ENCODE measurements around the gene AGRP. TPM values are rescaled to one million over a fixed set of nuclear protein-coding genes. Genes with fewer than 3 reads are reported as not detected.

AGRP gene
- polyA plus RNA-seq, 1 donor (not counting 4 experiments of a cell fraction or from before 2014, with no cell fraction given), result not detected

DNA sequence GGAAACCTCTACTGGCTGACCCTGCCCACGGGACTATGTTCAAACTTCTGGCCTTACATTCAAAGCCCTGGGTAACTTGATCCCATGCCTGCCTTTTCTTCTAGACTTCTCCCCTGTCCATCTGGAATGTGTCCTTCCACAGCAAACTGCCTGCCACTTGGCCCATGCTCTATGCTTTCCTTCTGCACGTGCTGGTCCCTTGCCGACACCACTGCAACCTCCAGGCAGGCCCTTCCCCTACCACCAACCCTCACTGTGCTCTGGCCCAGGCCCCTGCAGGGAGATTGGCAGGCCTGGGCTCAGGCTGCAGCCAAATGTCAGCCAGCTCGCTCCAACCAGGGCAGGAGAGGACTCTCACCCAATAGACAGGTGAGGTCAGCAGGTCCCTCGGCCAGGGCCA is 41.4 kb downstream of the AGRP start:
- Histone ChIP-seq H3K9me1 (ENCODE audit: control insufficient read depth, extremely low read depth, insufficient read depth, low read length) (no peaks in the 10 kb centered on the region), H3K27ac (ENCODE audit: control insufficient read depth, insufficient read depth, low read length) (no peak overlapping the region), H2AFZ (ENCODE audit: control insufficient read depth, low read length) (no peak overlapping the region), H3K4me3 (ENCODE audit: control insufficient read depth in 2 of 3, extremely low read depth in 1 of 3, insufficient read depth in 2 of 3, low read depth in 1 of 3, low read length in 3 of 3) (no peak overlapping the region), H3K4me1 (ENCODE audit: control insufficient read depth, extremely low read depth, insufficient read depth, low read length) (no peaks in the 10 kb centered on the region), H3K9me3 (ENCODE audit: control insufficient read depth, low read depth, low read length) (no peaks in the 10 kb centered on the region), H3K4me2 (ENCODE audit: control insufficient read depth, extremely low read depth, insufficient read depth, low read depth, low read length) (no peak overlapping the region), H3K9ac (ENCODE audit: control insufficient read depth, extremely low read depth, insufficient read depth, low read length) (no peak overlapping the region), H4K20me1 (ENCODE audit: control insufficient read depth, extremely low read depth, insufficient read depth, low read length) (no peaks in the 10 kb centered on the region), H3K79me2 (ENCODE audit: control insufficient read depth, insufficient read depth, low read length) (no peaks in the 10 kb centered on the region), H3K36me3 (ENCODE audit: control insufficient read depth in 2 of 2, extremely low read depth in 1 of 2, insufficient read depth in 2 of 2, low read length in 2 of 2) (peaks cover 13 to 34% of the 10 kb centered on the region in 2 experiments), H3K27me3 (ENCODE audit: control insufficient read depth, extremely low read depth, insufficient read depth, low read length) (no peaks in the 10 kb centered on the region)
- TF ChIP-seq, protein P1, sequence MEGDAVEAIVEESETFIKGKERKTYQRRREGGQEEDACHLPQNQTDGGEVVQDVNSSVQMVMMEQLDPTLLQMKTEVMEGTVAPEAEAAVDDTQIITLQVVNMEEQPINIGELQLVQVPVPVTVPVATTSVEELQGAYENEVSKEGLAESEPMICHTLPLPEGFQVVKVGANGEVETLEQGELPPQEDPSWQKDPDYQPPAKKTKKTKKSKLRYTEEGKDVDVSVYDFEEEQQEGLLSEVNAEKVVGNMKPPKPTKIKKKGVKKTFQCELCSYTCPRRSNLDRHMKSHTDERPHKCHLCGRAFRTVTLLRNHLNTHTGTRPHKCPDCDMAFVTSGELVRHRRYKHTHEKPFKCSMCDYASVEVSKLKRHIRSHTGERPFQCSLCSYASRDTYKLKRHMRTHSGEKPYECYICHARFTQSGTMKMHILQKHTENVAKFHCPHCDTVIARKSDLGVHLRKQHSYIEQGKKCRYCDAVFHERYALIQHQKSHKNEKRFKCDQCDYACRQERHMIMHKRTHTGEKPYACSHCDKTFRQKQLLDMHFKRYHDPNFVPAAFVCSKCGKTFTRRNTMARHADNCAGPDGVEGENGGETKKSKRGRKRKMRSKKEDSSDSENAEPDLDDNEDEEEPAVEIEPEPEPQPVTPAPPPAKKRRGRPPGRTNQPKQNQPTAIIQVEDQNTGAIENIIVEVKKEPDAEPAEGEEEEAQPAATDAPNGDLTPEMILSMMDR (optimal IDR thresholded peaks at IDR 0.05 in 1 of 3, IDR thresholded peaks at IDR 0.05 in 1 of 3, conservative IDR thresholded peaks at IDR 0.05 in 1 of 3; ENCODE audit: extremely low read depth in 1 of 3, insufficient read depth in 2 of 3, low read length in 3 of 3), result no peak
- TF ChIP-seq EZH2 (IDR thresholded peaks at IDR 0.05; ENCODE audit: low read length), result no peak
- FAIRE-seq (no peak), DNase-seq (ENCODE audit: low read depth, low spot score) (no peak)
- dilution Hi-C loops (cut with MboI; ENCODE audit: extremely low pct_ligation_motif_present, low sequenced_read_pairs), result no loop called here

DNA sequence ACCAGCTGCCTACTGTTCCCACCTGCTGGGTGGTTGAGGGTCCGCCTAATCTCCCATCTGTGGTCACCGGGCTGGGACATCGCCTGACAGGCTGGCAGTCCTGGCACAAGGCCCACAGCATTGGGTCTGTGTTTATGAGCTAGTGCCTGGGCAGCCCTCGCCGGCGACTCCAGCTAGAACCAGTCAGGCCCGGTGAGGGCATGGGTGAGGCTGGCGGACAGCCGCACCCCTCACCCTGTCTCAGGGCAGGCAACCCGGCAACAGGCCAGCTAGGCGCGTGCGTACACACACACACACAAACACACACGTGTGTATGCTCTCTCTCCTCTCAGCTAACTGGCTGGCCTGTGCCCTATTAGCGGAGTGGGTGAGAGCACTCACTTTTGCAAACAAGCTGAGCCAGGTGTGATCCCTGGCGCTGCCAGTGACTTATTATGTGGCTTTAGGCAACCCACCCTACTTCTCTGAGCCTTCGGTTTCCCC is 42.0 kb downstream of the AGRP start:
- Histone ChIP-seq H2AFZ (ENCODE audit: control insufficient read depth, low read length) (no peak overlapping the region), H3K4me2 (ENCODE audit: control insufficient read depth, extremely low read depth, insufficient read depth, low read depth, low read length) (no peak overlapping the region), H3K27ac (ENCODE audit: control insufficient read depth, insufficient read depth, low read length) (no peak overlapping the region), H3K9ac (ENCODE audit: control insufficient read depth, extremely low read depth, insufficient read depth, low read length) (no peak overlapping the region), H3K9me1 (ENCODE audit: control insufficient read depth, extremely low read depth, insufficient read depth, low read length) (no peaks in the 10 kb centered on the region), H3K4me3 (ENCODE audit: control insufficient read depth in 2 of 3, extremely low read depth in 1 of 3, insufficient read depth in 2 of 3, low read depth in 1 of 3, low read length in 3 of 3) (no peak overlapping the region), H3K79me2 (ENCODE audit: control insufficient read depth, insufficient read depth, low read length) (no peaks in the 10 kb centered on the region), H4K20me1 (ENCODE audit: control insufficient read depth, extremely low read depth, insufficient read depth, low read length) (no peaks in the 10 kb centered on the region), H3K27me3 (ENCODE audit: control insufficient read depth, extremely low read depth, insufficient read depth, low read length) (no peaks in the 10 kb centered on the region), H3K36me3 (ENCODE audit: control insufficient read depth in 2 of 2, extremely low read depth in 1 of 2, insufficient read depth in 2 of 2, low read length in 2 of 2) (peaks cover 13 to 34% of the 10 kb centered on the region in 2 experiments), H3K9me3 (ENCODE audit: control insufficient read depth, low read depth, low read length) (no peaks in the 10 kb centered on the region), H3K4me1 (ENCODE audit: control insufficient read depth, extremely low read depth, insufficient read depth, low read length) (no peaks in the 10 kb centered on the region)
- FAIRE-seq (no peak), DNase-seq (ENCODE audit: low read depth, low spot score) (no peak)
- dilution Hi-C loops (cut with MboI; ENCODE audit: extremely low pct_ligation_motif_present, low sequenced_read_pairs), result no loop called here
- TF ChIP-seq EZH2 (IDR thresholded peaks at IDR 0.05; ENCODE audit: low read length), result no peak
- TF ChIP-seq, protein P1 (optimal IDR thresholded peaks at IDR 0.05 in 1 of 3, IDR thresholded peaks at IDR 0.05 in 1 of 3, conservative IDR thresholded peaks at IDR 0.05 in 1 of 3; ENCODE audit: extremely low read depth in 1 of 3, insufficient read depth in 2 of 3, low read length in 3 of 3), result no peak

All from keratinocyte (primary cell).